Measurements from ENCODE around the gene SLC35F3.

DNA sequence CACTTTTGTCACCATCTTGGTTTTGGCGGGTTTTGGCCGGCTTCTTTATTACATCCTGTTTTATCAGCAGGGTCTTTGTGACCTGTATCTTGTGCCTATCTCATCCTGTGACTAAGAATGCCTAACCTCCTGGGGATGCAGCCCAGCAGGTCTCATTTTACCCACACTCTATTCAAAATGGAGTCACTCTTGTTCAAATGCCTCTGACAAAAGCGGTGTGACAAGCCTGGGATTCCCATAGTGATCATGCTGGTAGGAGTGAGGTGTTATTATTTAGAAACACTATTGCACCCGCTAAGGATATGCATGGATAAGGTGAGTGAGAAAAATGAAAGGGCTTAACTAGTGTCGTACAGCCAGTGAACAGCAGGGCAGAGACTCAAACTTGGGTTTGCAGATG is 357.1 kb downstream of the SLC35F3 start:
- no peak for TF ChIP-seq POLR2A (IDR thresholded peaks at IDR 0.05)
- TF ChIP-seq, protein P1, sequence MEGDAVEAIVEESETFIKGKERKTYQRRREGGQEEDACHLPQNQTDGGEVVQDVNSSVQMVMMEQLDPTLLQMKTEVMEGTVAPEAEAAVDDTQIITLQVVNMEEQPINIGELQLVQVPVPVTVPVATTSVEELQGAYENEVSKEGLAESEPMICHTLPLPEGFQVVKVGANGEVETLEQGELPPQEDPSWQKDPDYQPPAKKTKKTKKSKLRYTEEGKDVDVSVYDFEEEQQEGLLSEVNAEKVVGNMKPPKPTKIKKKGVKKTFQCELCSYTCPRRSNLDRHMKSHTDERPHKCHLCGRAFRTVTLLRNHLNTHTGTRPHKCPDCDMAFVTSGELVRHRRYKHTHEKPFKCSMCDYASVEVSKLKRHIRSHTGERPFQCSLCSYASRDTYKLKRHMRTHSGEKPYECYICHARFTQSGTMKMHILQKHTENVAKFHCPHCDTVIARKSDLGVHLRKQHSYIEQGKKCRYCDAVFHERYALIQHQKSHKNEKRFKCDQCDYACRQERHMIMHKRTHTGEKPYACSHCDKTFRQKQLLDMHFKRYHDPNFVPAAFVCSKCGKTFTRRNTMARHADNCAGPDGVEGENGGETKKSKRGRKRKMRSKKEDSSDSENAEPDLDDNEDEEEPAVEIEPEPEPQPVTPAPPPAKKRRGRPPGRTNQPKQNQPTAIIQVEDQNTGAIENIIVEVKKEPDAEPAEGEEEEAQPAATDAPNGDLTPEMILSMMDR (IDR thresholded peaks at IDR 0.05 in 4 of 5, conservative IDR thresholded peaks at IDR 0.05 in 1 of 5), result no peak
